Stomach (tissue), 9 donors: ENCODE data around the gene PSORS1C2. TPM values are rescaled to one million over a fixed set of nuclear protein-coding genes. Genes with fewer than 3 reads are reported as not detected.

Experiments used
- DNase-seq, 2 donors: peaks; one replicate each; pipeline versions ENCODE4 v3.0.0 to v3.0.0-alpha.2; 2013 to 2019
- H3K27ac ChIP-seq, 5 donors: fragments of 200-600 bp in 4 of 5; sonication (generic) in 4 of 5; one replicate each; pipeline ENCODE4 v1.5.1; 2013 to 2019; ENCODE audit warnings: mild to moderate bottlenecking in 1 of 5, moderate library complexity in 1 of 5
- H3K27me3 ChIP-seq, 3 donors: fragments of 200-600 bp; sonication (generic); one replicate each; pipeline ENCODE4 v1.5.1; 2017 to 2019; ENCODE audit warnings: mixed run types in 1 of 3
- H3K36me3 ChIP-seq, 4 donors: fragments of 200-600 bp; sonication (generic); 1 replicate in 3 of 4; 2 replicates in 1 of 4; pipeline ENCODE4 v1.5.1; 2016 to 2019
- H3K4me1 ChIP-seq, 4 donors: fragments of 200-600 bp; sonication (generic); one replicate each; pipeline ENCODE4 v1.5.1; 2016 to 2019
- H3K4me3 ChIP-seq, 4 donors: fragments of 200-600 bp; sonication (generic) in 3 of 4; one replicate each; pipeline ENCODE4 v1.5.1; 2016 to 2019; ENCODE audit warnings: mild to moderate bottlenecking in 1 of 4
- H3K9me3 ChIP-seq, 4 donors: fragments of 200-600 bp; sonication (generic); one replicate each; pipeline ENCODE4 v1.5.1; 2016 to 2019
- CTCF ChIP-seq, 7 experiments: fragments of 450-650 bp in 4 of 7; fragments of 200-600 bp in 3 of 7; sonication (generic) in 3 of 7; IDR thresholded peaks; one replicate each; pipeline ENCODE4 v1.5.1; 2016 to 2019; ENCODE audit warnings: antibody characterized with exemption in 7 of 7, control low read depth in 2 of 7, mild to moderate bottlenecking in 1 of 7
- EP300 ChIP-seq: sonication (generic); formaldehyde crosslinking; IDR thresholded peaks from one replicate; pipeline ENCODE4 v1.6.1; 2017; ENCODE audit warnings: antibody characterized with exemption
- POLR2A ChIP-seq, 4 donors: fragments of 450-650 bp; IDR thresholded peaks; one replicate each; pipeline ENCODE4 v1.6.1; 2016; ENCODE audit warnings: antibody characterized with exemption in 4 of 4, control low read depth in 2 of 4, mild to moderate bottlenecking in 1 of 4, moderate library complexity in 1 of 4
- POLR2AphosphoS5 ChIP-seq, 3 donors: sonication (generic); formaldehyde crosslinking; IDR thresholded peaks; one replicate each; pipeline ENCODE4 v1.6.1; 2016; ENCODE audit warnings: antibody characterized with exemption in 3 of 3
- WGBS, 5 donors: extraction: QIAGEN DNeasy Blood & Tissue Kit in 3 of 5; methylation state at CpG; one replicate each; pipeline versions ENCODE4 v1.1.5 to v1.1.7; 2013 to 2018; 5-methylcytosine and 5-hydroxymethylcytosine counted together
- intact Hi-C: fragments of 100-400 bp; cut with DNase I; formaldehyde crosslinking; loops from one replicate; pipeline ENCODE4 v1.15.1; 2023; ENCODE audit warnings: low total_unique reads
- polyA plus RNA-seq, 3 donors: library from polyadenylated mRNA; stranded (reverse); fragments of 200-250 nt; gene quantifications; one replicate each; pipeline ENCODE4 v1.2.3, GENCODE V29; 2013
- total RNA-seq, 5 donors: library from RNA; depleted of rRNA; stranded (reverse); fragments of >200 nt; gene quantifications; one replicate each; pipeline versions ENCODE4 v1.1.0 to v1.2.3, GENCODE V29; 2014 to 2016
- donor health status: healthy with polysubstance abuse.
- donor health status: Bipolar disorder and iron deficiency.
- donor health status: healthy.

Gene PSORS1C2
- total and polyA plus RNA-seq, 8 donors, result 0.73 to 1.6 TPM; not detected in 6

DNA sequence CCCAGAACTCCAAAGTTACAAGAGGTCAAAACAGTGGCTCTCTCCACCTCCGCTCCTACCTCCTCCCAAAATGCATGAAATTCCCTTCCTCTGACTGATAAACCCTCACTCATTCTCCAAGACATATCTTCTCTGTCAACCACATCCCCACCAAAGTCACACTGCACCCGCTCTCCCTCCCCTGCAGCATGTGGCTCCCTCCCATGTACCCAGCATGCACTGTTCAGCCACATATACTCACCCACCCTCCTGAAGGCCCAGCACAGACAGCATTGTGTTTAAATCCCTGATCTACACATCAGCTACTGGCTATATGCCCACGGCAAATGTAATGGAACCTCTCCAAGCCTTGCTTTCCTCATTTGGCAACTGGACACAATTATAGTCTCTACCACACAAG is 37.1 kb upstream of the PSORS1C2 start:
- intact Hi-C loops, result no loop called here
- WGBS, 5 donors, result 32 to 51% (median 47%) methylated on average over 3 of the region's 3 CpGs
- DNase-seq, result no peak
- no peaks in the 10 kb centered on the region for H3K27me3 ChIP-seq
- H3K27ac ChIP-seq, result no peak overlapping the region
- no peaks in the 10 kb centered on the region for H3K9me3 ChIP-seq
- H3K4me3 ChIP-seq, result no peak overlapping the region
- peaks cover 0 to 47% (median 29%) of the 10 kb centered on the region in 4 donors for H3K36me3 ChIP-seq
- TF ChIP-seq CTCF (IDR thresholded peaks at IDR 0.05), result no peak
- TF ChIP-seq POLR2A (IDR thresholded peaks at IDR 0.05), result no peak
- TF ChIP-seq EP300, result no peak
- TF ChIP-seq POLR2AphosphoS5 (IDR thresholded peaks at IDR 0.05), result no peak
- peaks cover 35 to 71% (median 47%) of the 10 kb centered on the region in 4 donors for H3K4me1 ChIP-seq

DNA sequence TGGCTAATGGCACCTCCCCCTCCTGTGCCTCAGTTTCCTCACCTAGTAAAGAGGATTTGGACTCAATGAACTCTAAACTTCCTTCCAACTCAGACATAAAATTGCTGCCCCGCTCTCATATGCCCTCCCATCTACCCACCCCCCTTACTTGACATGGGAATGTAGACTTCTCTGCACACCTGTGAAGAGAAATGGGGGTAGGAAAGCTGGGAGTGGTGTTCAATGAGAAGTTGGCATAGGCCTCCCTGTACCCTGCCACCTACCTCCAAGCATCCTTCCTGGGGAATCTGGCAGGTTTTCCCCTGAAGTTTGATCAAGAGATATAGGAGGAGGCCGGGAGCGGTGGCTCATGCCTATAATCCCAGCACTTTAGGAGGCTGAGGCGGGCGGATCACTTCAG is 35.5 kb upstream of the PSORS1C2 start:
- H3K36me3 ChIP-seq, result peaks cover 0 to 38% (median 25%) of the 10 kb centered on the region in 4 donors
- peaks cover 25 to 71% (median 42%) of the 10 kb centered on the region in 4 donors for H3K4me1 ChIP-seq
- no peak overlapping the region for H3K27ac ChIP-seq
- DNase-seq, result no peak
- 79 to 90% (median 89%) methylated on average over 5 of the region's 5 CpGs for WGBS, 5 donors
- no peak overlapping the region for H3K4me3 ChIP-seq
- TF ChIP-seq POLR2AphosphoS5 (IDR thresholded peaks at IDR 0.05) (no peak), POLR2A (IDR thresholded peaks at IDR 0.05) (no peak), CTCF (IDR thresholded peaks at IDR 0.05) (no peak), EP300 (no peak)
- H3K27me3 ChIP-seq, result no peaks in the 10 kb centered on the region
- H3K9me3 ChIP-seq, result no peaks in the 10 kb centered on the region
- intact Hi-C loops, result no loop called here

DNA sequence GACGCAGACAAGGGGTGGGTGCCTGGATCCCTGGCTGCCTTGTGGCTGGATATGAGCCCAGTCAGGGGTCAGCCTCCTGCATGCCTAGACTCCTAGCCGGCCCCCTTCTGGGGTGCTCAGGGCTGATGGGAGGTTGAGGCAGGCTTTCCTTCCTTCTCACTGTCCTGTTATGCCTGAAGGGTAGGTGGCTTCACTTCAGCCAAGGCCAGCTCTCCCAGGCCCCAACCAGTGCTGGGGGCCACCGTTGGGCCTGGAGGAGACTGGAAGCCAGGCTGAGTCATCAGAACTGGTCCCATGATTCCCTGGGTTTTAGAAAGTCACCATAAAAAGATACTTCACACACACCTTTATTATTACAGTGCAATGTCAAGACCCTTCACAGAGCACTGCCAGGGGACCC is 34.5 kb upstream of the PSORS1C2 start:
- peaks cover 15 to 63% (median 33%) of the 10 kb centered on the region in 4 donors for H3K4me1 ChIP-seq
- no peaks in the 10 kb centered on the region for H3K27me3 ChIP-seq
- WGBS, 5 donors, result 50 to 90% (median 61%) methylated on average over 3 of the region's 3 CpGs
- intact Hi-C loops, result no loop called here
- DNase-seq, result no peak
- H3K4me3 ChIP-seq, result no peak overlapping the region
- peak overlapping the region in 1 of 5 donors; percentile 26 for H3K27ac ChIP-seq
- no peak for TF ChIP-seq CTCF (IDR thresholded peaks at IDR 0.05)
- no peak for TF ChIP-seq POLR2A (IDR thresholded peaks at IDR 0.05)
- TF ChIP-seq POLR2AphosphoS5 (IDR thresholded peaks at IDR 0.05), result no peak
- TF ChIP-seq EP300, result no peak
- no peaks in the 10 kb centered on the region for H3K9me3 ChIP-seq
- H3K36me3 ChIP-seq, result peaks cover 0 to 38% (median 26%) of the 10 kb centered on the region in 4 donors

GRCh38 chr6:31172973-31173384 is 34.1 kb upstream of the PSORS1C2 start:
- no peak for TF ChIP-seq CTCF (IDR thresholded peaks at IDR 0.05)
- no peak for TF ChIP-seq POLR2A (IDR thresholded peaks at IDR 0.05)
- TF ChIP-seq POLR2AphosphoS5 (IDR thresholded peaks at IDR 0.05), result no peak
- no peak for TF ChIP-seq EP300
- Histone ChIP-seq H3K36me3 (peaks cover 0 to 38% (median 26%) of the 10 kb centered on the region in 4 donors), H3K4me1 (peaks cover 11 to 58% (median 29%) of the 10 kb centered on the region in 4 donors), H3K4me3 (no peak overlapping the region), H3K27ac (peak overlapping the region in 1 of 5 donors; percentile 26), H3K9me3 (no peaks in the 10 kb centered on the region), H3K27me3 (no peaks in the 10 kb centered on the region)
- intact Hi-C loops, result no loop called here
- no peak for DNase-seq
- WGBS, 5 donors, result 62 to 95% (median 82%) methylated on average over 4 to 5 of the region's 5 CpGs
